Calu3 (cell line): Measurements from ENCODE around the gene DLG2. TPM values are rescaled to one million over a fixed set of nuclear protein-coding genes. Genes with fewer than 3 reads are reported as not detected.

ENCODE experiments used
- BruUV-seq: library from RNA; stranded (reverse); fragments of 400-500 nt; replicated peaks from 2 replicates; lab custom pipeline; 2021; lab: Mats Ljungman, UMichigan
- CTCF ChIA-PET: fragments of 300-600 bp; sonication (Branson Sonifier 250); formaldehyde crosslinking; loops from one replicate; lab custom pipeline; 2022; ENCODE audit warnings: antibody characterized with exemption; lab: Charles Lee
- DNase-seq: peaks from one replicate; pipeline ENCODE4 v3.0.0; 2022
- H3K27ac Mint-ChIP-seq: one replicate; pipeline ENCODE4 v1.8.0; 2022; ENCODE audit warnings: mixed read lengths; ENCODE audit not compliant: unreplicated experiment
- H3K27me3 Mint-ChIP-seq: one replicate; pipeline ENCODE4 v1.8.0; 2022; ENCODE audit warnings: mixed read lengths; ENCODE audit not compliant: unreplicated experiment
- H3K36me3 Mint-ChIP-seq: one replicate; pipeline ENCODE4 v1.8.0; 2022; ENCODE audit warnings: mild to moderate bottlenecking, moderate library complexity, mixed read lengths; ENCODE audit not compliant: insufficient read depth, unreplicated experiment
- H3K4me1 Mint-ChIP-seq: one replicate; pipeline ENCODE4 v1.8.0; 2022; ENCODE audit warnings: mild to moderate bottlenecking, low read depth, mixed read lengths; ENCODE audit not compliant: unreplicated experiment
- H3K4me3 Mint-ChIP-seq: one replicate; pipeline ENCODE4 v1.8.0; 2022; ENCODE audit warnings: mild to moderate bottlenecking, low read depth, moderate library complexity, mixed read lengths; ENCODE audit not compliant: unreplicated experiment
- H3K9me3 Mint-ChIP-seq: one replicate; pipeline ENCODE4 v1.8.0; 2022; ENCODE audit warnings: low read depth, mixed read lengths; ENCODE audit not compliant: unreplicated experiment
- intact Hi-C: fragments of 100-400 bp; cut with micrococcal nuclease; formaldehyde crosslinking; loops from one replicate; pipeline ENCODE4 v1.10.0; 2022; ENCODE audit not compliant: unreplicated experiment
- total RNA-seq: library from RNA; stranded (reverse); gene quantifications from 2 replicates; pipeline ENCODE4 v1.2.3, GENCODE V29; 2022
- TF ChIP-seq, protein P1 (sequence below): fragments of 200-600 bp; IDR thresholded peaks from one replicate; pipeline ENCODE4 v1.8.0; 2022; ENCODE audit warnings: antibody characterized with exemption; ENCODE audit not compliant: unreplicated experiment

Gene DLG2
- total RNA-seq, 1 experiment from 2014 or later: 0.71 TPM

DNA sequence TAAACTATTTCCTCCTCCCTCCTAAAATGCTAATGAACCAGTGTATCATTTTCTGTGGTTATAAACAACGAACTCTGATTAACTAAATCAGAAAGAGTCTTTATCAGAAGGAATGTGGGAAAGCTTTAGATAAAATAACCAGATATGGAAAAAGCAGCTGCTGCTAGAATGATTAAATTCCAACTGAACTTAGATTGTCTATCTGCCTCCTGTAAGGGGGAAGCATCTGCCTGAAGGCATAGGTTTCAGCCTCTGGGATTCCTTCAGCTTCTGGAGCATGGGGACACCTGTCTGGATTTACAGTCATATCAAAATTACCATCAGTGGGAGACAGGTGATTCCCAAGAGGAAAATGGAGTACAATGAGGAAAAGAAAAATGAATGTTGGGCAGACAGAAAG lies 1245.5 kb downstream of the DLG2 start:
- no peaks in the 10 kb centered on the region for H3K9me3 Mint-ChIP-seq
- H3K27me3 Mint-ChIP-seq: no peaks in the 10 kb centered on the region
- H3K4me3 Mint-ChIP-seq: no peak overlapping the region
- no peaks in the 10 kb centered on the region for H3K36me3 Mint-ChIP-seq
- TF ChIP-seq, protein P1, sequence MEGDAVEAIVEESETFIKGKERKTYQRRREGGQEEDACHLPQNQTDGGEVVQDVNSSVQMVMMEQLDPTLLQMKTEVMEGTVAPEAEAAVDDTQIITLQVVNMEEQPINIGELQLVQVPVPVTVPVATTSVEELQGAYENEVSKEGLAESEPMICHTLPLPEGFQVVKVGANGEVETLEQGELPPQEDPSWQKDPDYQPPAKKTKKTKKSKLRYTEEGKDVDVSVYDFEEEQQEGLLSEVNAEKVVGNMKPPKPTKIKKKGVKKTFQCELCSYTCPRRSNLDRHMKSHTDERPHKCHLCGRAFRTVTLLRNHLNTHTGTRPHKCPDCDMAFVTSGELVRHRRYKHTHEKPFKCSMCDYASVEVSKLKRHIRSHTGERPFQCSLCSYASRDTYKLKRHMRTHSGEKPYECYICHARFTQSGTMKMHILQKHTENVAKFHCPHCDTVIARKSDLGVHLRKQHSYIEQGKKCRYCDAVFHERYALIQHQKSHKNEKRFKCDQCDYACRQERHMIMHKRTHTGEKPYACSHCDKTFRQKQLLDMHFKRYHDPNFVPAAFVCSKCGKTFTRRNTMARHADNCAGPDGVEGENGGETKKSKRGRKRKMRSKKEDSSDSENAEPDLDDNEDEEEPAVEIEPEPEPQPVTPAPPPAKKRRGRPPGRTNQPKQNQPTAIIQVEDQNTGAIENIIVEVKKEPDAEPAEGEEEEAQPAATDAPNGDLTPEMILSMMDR: no peak
- CTCF ChIA-PET: no interaction called here
- no peak overlapping the region for H3K27ac Mint-ChIP-seq
- no TSS peak for BruUV-seq
- no peaks in the 10 kb centered on the region for H3K4me1 Mint-ChIP-seq
- intact Hi-C loops: loop anchor here (5.0 kb wide), 1 partner anchor 544 kb away; no protein-coding TSS in a partner anchor
- no peak for DNase-seq

DNA sequence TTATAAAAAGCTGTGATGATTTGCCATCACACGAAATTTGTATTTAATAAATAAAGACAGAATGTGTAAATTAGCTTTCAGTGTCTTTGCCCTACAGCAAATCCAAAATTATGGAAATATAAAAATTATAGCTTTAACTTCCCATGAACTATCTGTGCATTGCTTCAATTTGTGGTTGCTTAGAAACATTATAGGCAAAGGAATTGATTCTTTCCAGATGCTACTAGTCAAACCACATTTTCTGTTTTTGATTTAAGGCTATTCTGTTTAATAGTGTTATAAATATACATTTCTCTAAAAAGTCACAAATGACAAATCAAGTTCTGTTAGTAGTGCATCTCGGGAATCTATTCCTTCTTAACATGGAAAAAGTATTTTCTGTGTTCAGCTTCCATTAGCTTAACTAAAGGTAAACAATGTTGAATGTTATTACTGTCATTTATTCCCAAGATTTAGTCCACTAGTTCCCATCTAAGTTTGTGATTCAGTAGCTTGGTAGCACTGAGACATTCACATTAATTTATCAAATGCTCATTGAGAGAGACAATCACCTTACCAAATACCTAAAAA lies 1254.7 kb downstream of the DLG2 start:
- CTCF ChIA-PET: interaction anchor here (1.4 kb wide), 1 partner anchor 14 kb away, joined by 3 read pairs; no protein-coding TSS in a partner anchor
- no peaks in the 10 kb centered on the region for H3K27me3 Mint-ChIP-seq
- H3K9me3 Mint-ChIP-seq: no peaks in the 10 kb centered on the region
- H3K4me1 Mint-ChIP-seq: no peaks in the 10 kb centered on the region
- H3K36me3 Mint-ChIP-seq: no peaks in the 10 kb centered on the region
- no peak for DNase-seq
- intact Hi-C loops: no loop called here
- H3K27ac Mint-ChIP-seq: no peak overlapping the region
- TF ChIP-seq, protein P1: no peak
- H3K4me3 Mint-ChIP-seq: no peak overlapping the region
- BruUV-seq: no TSS peak

DNA sequence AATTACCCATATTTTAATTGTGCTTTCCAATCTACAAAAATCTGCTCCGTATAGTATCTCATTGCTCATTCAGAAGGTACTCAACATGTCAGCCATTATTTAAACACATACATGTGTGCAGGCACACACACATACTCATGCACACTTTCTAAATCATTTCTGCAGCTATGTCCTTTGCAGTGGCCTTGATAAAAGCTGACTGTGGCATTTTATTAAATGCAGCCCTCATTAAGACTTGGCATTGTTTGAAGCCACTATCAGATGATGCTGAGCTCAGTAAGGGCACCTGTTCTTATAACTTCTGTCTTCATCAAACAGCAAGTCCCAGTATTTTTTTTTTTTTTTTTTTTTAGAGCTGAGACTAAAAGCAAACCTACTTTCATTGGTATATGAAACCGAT lies 1269.1 kb downstream of the DLG2 start:
- no peak for DNase-seq
- no peak overlapping the region for H3K27ac Mint-ChIP-seq
- TF ChIP-seq, protein P1: no peak
- no peak overlapping the region for H3K4me3 Mint-ChIP-seq
- intact Hi-C loops: no loop called here
- H3K9me3 Mint-ChIP-seq: peaks cover 4% of the 10 kb centered on the region
- no peaks in the 10 kb centered on the region for H3K4me1 Mint-ChIP-seq
- peaks cover 13% of the 10 kb centered on the region for H3K27me3 Mint-ChIP-seq
- CTCF ChIA-PET: no interaction called here
- no peaks in the 10 kb centered on the region for H3K36me3 Mint-ChIP-seq
- BruUV-seq: no TSS peak

DNA sequence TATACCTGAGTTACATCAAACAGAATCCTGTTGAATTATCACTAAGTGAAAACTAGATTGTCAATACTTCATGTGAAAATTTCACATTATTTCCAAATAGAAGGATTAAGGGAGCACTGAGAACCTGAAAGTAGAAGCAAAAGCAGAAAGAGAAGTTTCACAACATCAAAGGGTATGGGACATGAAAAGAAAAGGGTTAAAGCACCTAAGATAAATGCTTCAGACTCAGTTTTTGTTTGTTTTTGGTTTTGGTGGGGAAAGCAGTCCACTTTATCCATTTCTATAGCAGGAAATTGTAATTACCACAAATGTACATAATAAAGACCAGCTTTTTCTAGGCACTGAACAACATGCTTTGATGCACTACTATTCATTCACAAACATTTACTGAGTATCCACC lies 1271.2 kb downstream of the DLG2 start:
- TF ChIP-seq, protein P1: no peak
- CTCF ChIA-PET: no interaction called here
- Mint-ChIP-seq H3K9me3 (peaks cover 5% of the 10 kb centered on the region), H3K36me3 (no peaks in the 10 kb centered on the region), H3K27ac (no peak overlapping the region), H3K27me3 (peaks cover 19% of the 10 kb centered on the region), H3K4me1 (no peaks in the 10 kb centered on the region), H3K4me3 (no peak overlapping the region)
- no TSS peak for BruUV-seq
- intact Hi-C loops: no loop called here
- no peak for DNase-seq
